NCI-H345 (cell line): Measurements from ENCODE around the gene ERP44.
"Not testable (repeated sequence)": the region's sequence is repeated elsewhere in the genome, so short reads cannot be mapped to it uniquely, and the experiment has no call there.

ENCODE experiments used
- DNase-seq: peaks from one replicate; lab custom pipeline; 2025; lab: John Stamatoyannopoulos, UW

ERP44 gene

GRCh38 chr9:100098887-100099721 lies at the start of gene ERP44, which contains the start of gene INVS:
TSS of gene ERP44 (minus strand) at chr9:100099000. CDS start at chr9:100098840, 160 bp downstream.
TSS of gene INVS (plus strand) at chr9:100099243. CDS start at chr9:100104522, 5,279 bp downstream.
- DNase-seq, result peak; percentile 100

GRCh38 chr9:100145976-100146375 lies 47.2 kb upstream of the ERP44 start:
- not testable (repeated sequence) for DNase-seq

GRCh38 chr9:100145167-100145934 lies 46.6 kb upstream of the ERP44 start:
- not testable (repeated sequence) for DNase-seq

GRCh38 chr9:100141862-100142261 lies 43.1 kb upstream of the ERP44 start:
- DNase-seq, result not testable (repeated sequence)

GRCh38 chr9:100140303-100140702 lies 41.5 kb upstream of the ERP44 start:
- not testable (repeated sequence) for DNase-seq

- not testable (repeated sequence) for DNase-seq
Observed at GRCh38 chr9:100136799-100137198, 38.0 kb upstream of the ERP44 start.

- no peak for DNase-seq
Observed at GRCh38 chr9:100134731-100135130, 35.9 kb upstream of the ERP44 start.

- DNase-seq, result no peak
Observed at GRCh38 chr9:100131875-100132430, 33.2 kb upstream of the ERP44 start.

GRCh38 chr9:100131216-100131615 lies 32.4 kb upstream of the ERP44 start:
- no peak for DNase-seq

GRCh38 chr9:100129772-100130171 lies 31.0 kb upstream of the ERP44 start:
- no peak for DNase-seq

- DNase-seq, result no peak
Observed at GRCh38 chr9:100126423-100126822, 27.6 kb upstream of the ERP44 start.

GRCh38 chr9:100125910-100126309 lies 27.1 kb upstream of the ERP44 start:
- DNase-seq, result no peak

GRCh38 chr9:100125236-100125635 lies 26.4 kb upstream of the ERP44 start:
- no peak for DNase-seq

- DNase-seq, result no peak
Observed at GRCh38 chr9:100120286-100120685, 21.5 kb upstream of the ERP44 start.

- no peak for DNase-seq
Observed at GRCh38 chr9:100117316-100117715, 18.5 kb upstream of the ERP44 start.

GRCh38 chr9:100112677-100113336 lies 14.0 kb upstream of the ERP44 start:
- no peak for DNase-seq

- no peak for DNase-seq
Observed at GRCh38 chr9:100111235-100111634, 12.4 kb upstream of the ERP44 start.

- DNase-seq, result no peak
Observed at GRCh38 chr9:100108559-100108958, 9.8 kb upstream of the ERP44 start.

GRCh38 chr9:100106616-100107015 lies 7.8 kb upstream of the ERP44 start:
- DNase-seq, result no peak

GRCh38 chr9:100105861-100106260 lies 7.1 kb upstream of the ERP44 start:
- DNase-seq, result no peak

GRCh38 chr9:100104314-100104713 lies 5.5 kb upstream of the ERP44 start:
- DNase-seq, result no peak

- no peak for DNase-seq
Observed at GRCh38 chr9:100101608-100102007, 2.8 kb upstream of the ERP44 start.
